SK-N-SH (cell line): ENCODE measurements around the gene MTUS2. TPM values are rescaled to one million over a fixed set of nuclear protein-coding genes. Genes with fewer than 3 reads are reported as not detected.

Experiments used
- CTCF ChIA-PET: fragments of 300-600, 350-600 bp; formaldehyde crosslinking; extraction: SDS; loops from one replicate; lab custom pipeline; 2021; lab: Yijun Ruan, JAX
- POLR2A ChIA-PET: fragments of 350-600 bp; sonication (Branson Sonifier 250); formaldehyde crosslinking; extraction: SDS; loops from one replicate; lab custom pipeline; 2020; ENCODE audit warnings: antibody characterized with exemption, inconsistent platforms; lab: Yijun Ruan, JAX
- DNase-seq: peaks from one replicate; pipeline ENCODE4 v3.0.0; 2012
- H2AFZ ChIP-seq: fragments of 200-600 bp; sonication (generic); 2 replicates; pipeline ENCODE4 v1.8.1; 2016; ENCODE audit warnings: antibody characterized with exemption, mild to moderate bottlenecking, low read depth
- H3F3A ChIP-seq: fragments of 200-600 bp; sonication (generic); replicated peaks from 2 replicates; pipeline ENCODE3; 2016; ENCODE audit warnings: antibody characterized with exemption, mild to moderate bottlenecking; ENCODE audit not compliant: insufficient read depth
- H3K27ac ChIP-seq, 2 experiments: fragments of 200-500 bp in 1 of 2; fragments of 200-600 bp in 1 of 2; sonication (Bioruptor generic) in 1 of 2; sonication (generic), shearing (Covaris generic) in 1 of 2; 2 replicates each; pipeline versions ENCODE4 v1.5.1 to v1.6.1; 2014 to 2016; ENCODE audit warnings: low read depth in 2 of 2, inconsistent platforms in 1 of 2, low read length in 1 of 2, mild to moderate bottlenecking in 1 of 2, mixed read lengths in 1 of 2
- H3K27me3 ChIP-seq: fragments of 200-600 bp; sonication (generic), shearing (Covaris generic); 2 replicates; pipeline ENCODE4 v1.6.1; 2016; ENCODE audit warnings: mixed run types; ENCODE audit not compliant: insufficient read depth
- H3K36me3 ChIP-seq, 2 experiments: fragments of 200-500 bp in 1 of 2; fragments of 200-600 bp in 1 of 2; sonication (Bioruptor generic) in 1 of 2; sonication (generic) in 1 of 2; replicated peaks in 1 of 2; 2 replicates each; pipeline versions ENCODE3 to v1.5.1; 2014 to 2016; ENCODE audit warnings: low read length in 1 of 2, mild to moderate bottlenecking in 1 of 2; ENCODE audit not compliant: insufficient read depth in 2 of 2, control insufficient read depth in 1 of 2
- H3K4me1 ChIP-seq, 2 experiments: fragments of 200-500 bp in 1 of 2; fragments of 200-600 bp in 1 of 2; sonication (Bioruptor generic) in 1 of 2; sonication (generic), shearing (Covaris generic) in 1 of 2; 2 replicates each; pipeline versions ENCODE4 v1.5.1 to v1.6.1; 2014 to 2016; ENCODE audit warnings: low read depth in 1 of 2, low read length in 1 of 2, mixed run types in 1 of 2; ENCODE audit not compliant: insufficient read depth in 2 of 2, control insufficient read depth in 1 of 2
- H3K4me2 ChIP-seq: fragments of 200-600 bp; sonication (generic), shearing (Covaris generic); 2 replicates; pipeline ENCODE4 v1.6.1; 2017; ENCODE audit warnings: mixed run types
- H3K4me3 ChIP-seq, 2 experiments: fragments of 200-500 bp in 1 of 2; fragments of 200-600 bp in 1 of 2; sonication (Bioruptor generic) in 1 of 2; sonication (generic), shearing (Covaris generic) in 1 of 2; 2 replicates each; pipeline versions ENCODE4 v1.5.1 to v1.8.1; 2014 to 2016; ENCODE audit warnings: low read depth in 2 of 2, inconsistent platforms in 1 of 2, low read length in 1 of 2, mild to moderate bottlenecking in 1 of 2, mixed read lengths in 1 of 2, moderate library complexity in 1 of 2
- H3K79me2 ChIP-seq: fragments of 200-600 bp; sonication (generic); 2 replicates; pipeline ENCODE4 v1.8.1; 2017; ENCODE audit warnings: mild to moderate bottlenecking; ENCODE audit not compliant: insufficient read depth
- H3K9ac ChIP-seq: fragments of 200-600 bp; sonication (generic); 2 replicates; pipeline ENCODE4 v1.6.1; 2017; ENCODE audit warnings: mixed run types
- H3K9me2 ChIP-seq: fragments of 200-600 bp; sonication (generic); 2 replicates; pipeline ENCODE4 v1.6.1; 2017; ENCODE audit warnings: mixed run types
- H3K9me3 ChIP-seq: fragments of 200-600 bp; sonication (generic); 2 replicates; pipeline ENCODE4 v1.6.1; 2017; ENCODE audit warnings: mixed run types, mild to moderate bottlenecking, moderate library complexity
- H4K20me1 ChIP-seq: fragments of 200-600 bp; sonication (generic); 2 replicates; pipeline ENCODE4 v1.6.1; 2017; ENCODE audit warnings: mild to moderate bottlenecking, mixed run types; ENCODE audit not compliant: insufficient read depth
- ELF1 ChIP-seq: IDR thresholded peaks from 2 replicates; pipeline ENCODE4 v1.4.0; 2012
- EP300 ChIP-seq, 2 experiments: IDR thresholded peaks; 2 replicates each; pipeline versions ENCODE4 v1.4.0 to v1.6.1; 2012; ENCODE audit warnings: borderline replicate concordance in 1 of 2, low read depth in 1 of 2, low read length in 1 of 2
- FOXJ3 ChIP-seq: sonication (generic); formaldehyde crosslinking; IDR thresholded peaks from 2 replicates; pipeline ENCODE4 v1.5.1; 2020; ENCODE audit warnings: mild to moderate bottlenecking, missing genetic modification reagents
- FOXM1 ChIP-seq: IDR thresholded peaks from 2 replicates; pipeline ENCODE4 v1.4.0; 2012; ENCODE audit warnings: low read depth, mild to moderate bottlenecking
- GATA2 ChIP-seq: sonication (generic); formaldehyde crosslinking; IDR thresholded peaks from 2 replicates; pipeline ENCODE4 v1.5.0; 2020; ENCODE audit warnings: mild to moderate bottlenecking, missing genetic modification reagents
- MEF2A ChIP-seq: IDR thresholded peaks from 2 replicates; pipeline ENCODE4 v1.4.0; 2012; ENCODE audit warnings: low read depth, borderline replicate concordance
- MXI1 ChIP-seq: IDR thresholded peaks from 2 replicates; pipeline ENCODE4 v1.6.1; 2012; ENCODE audit warnings: mild to moderate bottlenecking, low read depth, low read length, improper control_type of control experiment
- NFIC ChIP-seq: IDR thresholded peaks from 2 replicates; pipeline ENCODE4 v1.4.0; 2012; ENCODE audit warnings: borderline replicate concordance
- RCOR1 ChIP-seq: fragments of 150-350 bp; IDR thresholded peaks from 2 replicates; pipeline ENCODE4 v1.6.1; 2017; ENCODE audit warnings: antibody characterized with exemption, low read length
- RFX5 ChIP-seq: IDR thresholded peaks from 2 replicates; pipeline ENCODE4 v1.6.1; 2012; ENCODE audit warnings: mild to moderate bottlenecking, improper control_type of control experiment, low read length
- SIN3A ChIP-seq: IDR thresholded peaks from 2 replicates; pipeline ENCODE4 v1.6.1; 2012; ENCODE audit warnings: low read depth, mild to moderate bottlenecking, low read length, moderate library complexity, borderline replicate concordance
- TAF1 ChIP-seq: IDR thresholded peaks from 2 replicates; pipeline ENCODE4 v1.6.1; 2012; ENCODE audit warnings: low read depth, mild to moderate bottlenecking, low read length, moderate library complexity, borderline replicate concordance
- TEAD4 ChIP-seq: IDR thresholded peaks from 2 replicates; pipeline ENCODE4 v1.4.0; 2012; ENCODE audit warnings: mild to moderate bottlenecking, borderline replicate concordance; ENCODE audit not compliant: insufficient read depth
- YY1 ChIP-seq: IDR thresholded peaks from 2 replicates; pipeline ENCODE4 v1.4.0; 2012; ENCODE audit warnings: low read depth, mild to moderate bottlenecking
- WGBS: methylation state at CpG from one replicate; pipeline ENCODE4 v1.1.6; 2017; ENCODE audit warnings: low lambda C conversion rate; 5-methylcytosine and 5-hydroxymethylcytosine counted together
- polyA plus RNA-seq, 3 experiments: library from polyadenylated mRNA; depleted of rRNA; stranded (reverse); fragments of >200 nt; gene quantifications; 2 replicates each; pipeline ENCODE4 v1.2.3, GENCODE V29; 2012
- TF ChIP-seq, protein P1 (sequence below): fragments of 200-600 bp; sonication (generic); IDR thresholded peaks from 2 replicates; pipeline ENCODE4 v1.6.1; 2017; ENCODE audit warnings: antibody characterized with exemption, mild to moderate bottlenecking, moderate library complexity
- TF ChIP-seq, protein P2 (sequence below): IDR thresholded peaks from 2 replicates; pipeline ENCODE4; 2012
- TF ChIP-seq, protein P3 (sequence below): fragments of 150-350 bp; IDR thresholded peaks from 2 replicates; pipeline ENCODE4 v1.6.1; 2017; ENCODE audit warnings: antibody characterized with exemption, low read length, low read depth, borderline replicate concordance
- TF ChIP-seq, protein P4 (sequence below): IDR thresholded peaks from 2 replicates; pipeline ENCODE4 v1.6.1; 2012; ENCODE audit warnings: mild to moderate bottlenecking, low read depth, low read length, moderate library complexity
- TF ChIP-seq, protein P5 (sequence below): IDR thresholded peaks from 2 replicates; pipeline ENCODE4 v1.4.0; 2012; ENCODE audit warnings: low read depth

MTUS2 gene
- polyA plus RNA-seq, 1 of the 3 experiments (the other 2 are of a cell fraction), result 1.7 TPM

DNA sequence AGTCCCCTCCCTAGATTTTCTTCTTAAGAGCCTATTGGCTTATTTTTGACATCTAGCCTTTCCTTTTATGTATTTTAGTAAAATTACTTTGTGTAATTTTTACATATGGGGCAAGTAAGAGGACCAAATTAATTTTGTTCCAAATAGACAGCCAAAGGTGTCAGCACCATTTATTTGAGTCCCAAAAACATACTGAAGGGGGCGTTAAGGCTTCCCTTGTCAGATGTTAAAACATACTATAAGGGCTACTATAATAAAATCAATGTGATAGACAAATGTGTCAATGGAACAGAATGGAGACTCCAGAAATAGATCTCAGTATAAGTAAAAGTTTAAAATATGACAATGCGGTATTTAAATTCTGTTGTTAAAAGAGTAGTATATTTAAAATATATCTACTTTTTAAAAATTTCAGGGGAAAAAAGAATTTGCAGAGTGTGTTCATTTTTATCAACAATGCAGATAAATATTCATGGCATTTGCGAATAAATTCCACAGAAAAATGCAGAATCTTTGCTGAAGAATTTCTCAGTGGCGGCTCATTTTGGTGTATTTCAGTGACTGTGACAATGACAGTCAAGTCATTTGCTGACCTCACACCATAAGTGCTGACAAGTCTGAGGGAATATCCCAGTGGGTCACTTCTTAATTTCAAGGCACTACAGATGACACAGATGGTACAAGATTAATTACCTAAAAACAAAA, 133.7 kb downstream of the MTUS2 start:
- no peaks in the 10 kb centered on the region for H4K20me1 ChIP-seq
- no peak overlapping the region for H3K4me2 ChIP-seq
- H3K9ac ChIP-seq, result no peak overlapping the region
- H3K4me1 ChIP-seq, result no peaks in the 10 kb centered on the region
- CTCF ChIA-PET, result no interaction called here
- H3F3A ChIP-seq, result no peaks in the 10 kb centered on the region
- no peaks in the 10 kb centered on the region for H3K9me3 ChIP-seq
- no peaks in the 10 kb centered on the region for H3K9me2 ChIP-seq
- TF ChIP-seq, protein P1, sequence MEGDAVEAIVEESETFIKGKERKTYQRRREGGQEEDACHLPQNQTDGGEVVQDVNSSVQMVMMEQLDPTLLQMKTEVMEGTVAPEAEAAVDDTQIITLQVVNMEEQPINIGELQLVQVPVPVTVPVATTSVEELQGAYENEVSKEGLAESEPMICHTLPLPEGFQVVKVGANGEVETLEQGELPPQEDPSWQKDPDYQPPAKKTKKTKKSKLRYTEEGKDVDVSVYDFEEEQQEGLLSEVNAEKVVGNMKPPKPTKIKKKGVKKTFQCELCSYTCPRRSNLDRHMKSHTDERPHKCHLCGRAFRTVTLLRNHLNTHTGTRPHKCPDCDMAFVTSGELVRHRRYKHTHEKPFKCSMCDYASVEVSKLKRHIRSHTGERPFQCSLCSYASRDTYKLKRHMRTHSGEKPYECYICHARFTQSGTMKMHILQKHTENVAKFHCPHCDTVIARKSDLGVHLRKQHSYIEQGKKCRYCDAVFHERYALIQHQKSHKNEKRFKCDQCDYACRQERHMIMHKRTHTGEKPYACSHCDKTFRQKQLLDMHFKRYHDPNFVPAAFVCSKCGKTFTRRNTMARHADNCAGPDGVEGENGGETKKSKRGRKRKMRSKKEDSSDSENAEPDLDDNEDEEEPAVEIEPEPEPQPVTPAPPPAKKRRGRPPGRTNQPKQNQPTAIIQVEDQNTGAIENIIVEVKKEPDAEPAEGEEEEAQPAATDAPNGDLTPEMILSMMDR, result peak; percentile 30; the same call in 1 of the 2 replicates
- TF ChIP-seq YY1 (no peak), MXI1 (no peak), FOXJ3 (CRISPR knock-in tag) (no peak), TEAD4 (no peak), MEF2A (no peak)
- TF ChIP-seq, protein P2, sequence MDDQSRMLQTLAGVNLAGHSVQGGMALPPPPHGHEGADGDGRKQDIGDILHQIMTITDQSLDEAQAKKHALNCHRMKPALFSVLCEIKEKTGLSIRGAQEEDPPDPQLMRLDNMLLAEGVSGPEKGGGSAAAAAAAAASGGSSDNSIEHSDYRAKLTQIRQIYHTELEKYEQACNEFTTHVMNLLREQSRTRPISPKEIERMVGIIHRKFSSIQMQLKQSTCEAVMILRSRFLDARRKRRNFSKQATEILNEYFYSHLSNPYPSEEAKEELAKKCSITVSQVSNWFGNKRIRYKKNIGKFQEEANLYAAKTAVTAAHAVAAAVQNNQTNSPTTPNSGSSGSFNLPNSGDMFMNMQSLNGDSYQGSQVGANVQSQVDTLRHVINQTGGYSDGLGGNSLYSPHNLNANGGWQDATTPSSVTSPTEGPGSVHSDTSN, result no peak
- no peak for DNase-seq
- H3K36me3 ChIP-seq, result no peaks in the 10 kb centered on the region
- no peak overlapping the region for H3K4me3 ChIP-seq
- H3K27me3 ChIP-seq, result no peaks in the 10 kb centered on the region; the same call in 1 of the 2 replicates
- H3K79me2 ChIP-seq, result no peaks in the 10 kb centered on the region
- POLR2A ChIA-PET, result no interaction called here
- H3K27ac ChIP-seq, result no peak overlapping the region
- WGBS, result 27% methylated on average over 4 of the region's 4 CpGs
- no peak overlapping the region for H2AFZ ChIP-seq

DNA sequence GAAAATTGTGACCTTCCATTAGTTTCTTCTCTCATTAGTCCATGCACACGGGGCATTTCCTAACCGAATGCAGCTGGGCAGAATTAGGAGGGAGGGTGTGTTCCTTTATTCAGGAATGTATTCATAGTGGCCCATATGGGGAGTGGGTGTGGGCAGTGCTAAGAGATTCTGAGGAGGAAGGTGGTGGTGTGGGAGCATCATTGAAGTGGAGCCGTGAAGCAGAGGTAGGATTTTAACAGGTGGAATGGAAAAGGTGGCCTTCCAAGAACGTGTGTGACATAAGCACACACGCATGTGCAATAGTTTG, 134.2 kb downstream of the MTUS2 start:
- Histone ChIP-seq H3K4me1 (no peaks in the 10 kb centered on the region), H4K20me1 (no peaks in the 10 kb centered on the region), H3K36me3 (no peaks in the 10 kb centered on the region), H2AFZ (no peak overlapping the region), H3F3A (no peaks in the 10 kb centered on the region), H3K27ac (no peak overlapping the region), H3K4me2 (no peak overlapping the region), H3K4me3 (no peak overlapping the region), H3K9ac (no peak overlapping the region), H3K9me2 (no peaks in the 10 kb centered on the region), H3K27me3 (no peaks in the 10 kb centered on the region; the same call in 1 of the 2 replicates), H3K79me2 (no peaks in the 10 kb centered on the region), H3K9me3 (no peaks in the 10 kb centered on the region)
- WGBS, result 2% methylated on average over 5 of the region's 5 CpGs
- TF ChIP-seq EP300 (IDR thresholded peaks at IDR 0.05; ENCODE audit: borderline replicate concordance in 1 of 2, low read depth in 1 of 2, low read length in 1 of 2), result no peak
- no peak for TF ChIP-seq RFX5
- TF ChIP-seq ELF1, result no peak
- no peak for TF ChIP-seq TAF1
- TF ChIP-seq MEF2A, result no peak
- no peak for TF ChIP-seq FOXM1
- TF ChIP-seq, protein P3, sequence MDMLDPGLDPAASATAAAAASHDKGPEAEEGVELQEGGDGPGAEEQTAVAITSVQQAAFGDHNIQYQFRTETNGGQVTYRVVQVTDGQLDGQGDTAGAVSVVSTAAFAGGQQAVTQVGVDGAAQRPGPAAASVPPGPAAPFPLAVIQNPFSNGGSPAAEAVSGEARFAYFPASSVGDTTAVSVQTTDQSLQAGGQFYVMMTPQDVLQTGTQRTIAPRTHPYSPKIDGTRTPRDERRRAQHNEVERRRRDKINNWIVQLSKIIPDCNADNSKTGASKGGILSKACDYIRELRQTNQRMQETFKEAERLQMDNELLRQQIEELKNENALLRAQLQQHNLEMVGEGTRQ, result no peak
- TF ChIP-seq, protein P4, sequence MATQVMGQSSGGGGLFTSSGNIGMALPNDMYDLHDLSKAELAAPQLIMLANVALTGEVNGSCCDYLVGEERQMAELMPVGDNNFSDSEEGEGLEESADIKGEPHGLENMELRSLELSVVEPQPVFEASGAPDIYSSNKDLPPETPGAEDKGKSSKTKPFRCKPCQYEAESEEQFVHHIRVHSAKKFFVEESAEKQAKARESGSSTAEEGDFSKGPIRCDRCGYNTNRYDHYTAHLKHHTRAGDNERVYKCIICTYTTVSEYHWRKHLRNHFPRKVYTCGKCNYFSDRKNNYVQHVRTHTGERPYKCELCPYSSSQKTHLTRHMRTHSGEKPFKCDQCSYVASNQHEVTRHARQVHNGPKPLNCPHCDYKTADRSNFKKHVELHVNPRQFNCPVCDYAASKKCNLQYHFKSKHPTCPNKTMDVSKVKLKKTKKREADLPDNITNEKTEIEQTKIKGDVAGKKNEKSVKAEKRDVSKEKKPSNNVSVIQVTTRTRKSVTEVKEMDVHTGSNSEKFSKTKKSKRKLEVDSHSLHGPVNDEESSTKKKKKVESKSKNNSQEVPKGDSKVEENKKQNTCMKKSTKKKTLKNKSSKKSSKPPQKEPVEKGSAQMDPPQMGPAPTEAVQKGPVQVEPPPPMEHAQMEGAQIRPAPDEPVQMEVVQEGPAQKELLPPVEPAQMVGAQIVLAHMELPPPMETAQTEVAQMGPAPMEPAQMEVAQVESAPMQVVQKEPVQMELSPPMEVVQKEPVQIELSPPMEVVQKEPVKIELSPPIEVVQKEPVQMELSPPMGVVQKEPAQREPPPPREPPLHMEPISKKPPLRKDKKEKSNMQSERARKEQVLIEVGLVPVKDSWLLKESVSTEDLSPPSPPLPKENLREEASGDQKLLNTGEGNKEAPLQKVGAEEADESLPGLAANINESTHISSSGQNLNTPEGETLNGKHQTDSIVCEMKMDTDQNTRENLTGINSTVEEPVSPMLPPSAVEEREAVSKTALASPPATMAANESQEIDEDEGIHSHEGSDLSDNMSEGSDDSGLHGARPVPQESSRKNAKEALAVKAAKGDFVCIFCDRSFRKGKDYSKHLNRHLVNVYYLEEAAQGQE, result no peak
- no peak for TF ChIP-seq NFIC
- no peak for TF ChIP-seq GATA2 (CRISPR knock-in tag)
- no peak for TF ChIP-seq RCOR1
- TF ChIP-seq, protein P5, sequence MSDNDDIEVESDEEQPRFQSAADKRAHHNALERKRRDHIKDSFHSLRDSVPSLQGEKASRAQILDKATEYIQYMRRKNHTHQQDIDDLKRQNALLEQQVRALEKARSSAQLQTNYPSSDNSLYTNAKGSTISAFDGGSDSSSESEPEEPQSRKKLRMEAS, result no peak
- TF ChIP-seq SIN3A, result no peak
- TF ChIP-seq, protein P2, result no peak
- no peak for DNase-seq
- ChIA-PET CTCF (no interaction called here), POLR2A (no interaction called here)
